Activated CD4-positive, CD25-positive, alpha-beta regulatory T cell treated with anti-CD3 and anti-CD28 coated beads, Interleukin-2, amount 50 U/mL, for 16 hours (primary cell): ENCODE results near the gene TMEM9.

Experiments used
- DNase-seq: peaks from one replicate; pipeline ENCODE4 v3.0.0-alpha.2; 2020; ENCODE audit warnings: low read depth, low spot score

Gene TMEM9

DNA sequence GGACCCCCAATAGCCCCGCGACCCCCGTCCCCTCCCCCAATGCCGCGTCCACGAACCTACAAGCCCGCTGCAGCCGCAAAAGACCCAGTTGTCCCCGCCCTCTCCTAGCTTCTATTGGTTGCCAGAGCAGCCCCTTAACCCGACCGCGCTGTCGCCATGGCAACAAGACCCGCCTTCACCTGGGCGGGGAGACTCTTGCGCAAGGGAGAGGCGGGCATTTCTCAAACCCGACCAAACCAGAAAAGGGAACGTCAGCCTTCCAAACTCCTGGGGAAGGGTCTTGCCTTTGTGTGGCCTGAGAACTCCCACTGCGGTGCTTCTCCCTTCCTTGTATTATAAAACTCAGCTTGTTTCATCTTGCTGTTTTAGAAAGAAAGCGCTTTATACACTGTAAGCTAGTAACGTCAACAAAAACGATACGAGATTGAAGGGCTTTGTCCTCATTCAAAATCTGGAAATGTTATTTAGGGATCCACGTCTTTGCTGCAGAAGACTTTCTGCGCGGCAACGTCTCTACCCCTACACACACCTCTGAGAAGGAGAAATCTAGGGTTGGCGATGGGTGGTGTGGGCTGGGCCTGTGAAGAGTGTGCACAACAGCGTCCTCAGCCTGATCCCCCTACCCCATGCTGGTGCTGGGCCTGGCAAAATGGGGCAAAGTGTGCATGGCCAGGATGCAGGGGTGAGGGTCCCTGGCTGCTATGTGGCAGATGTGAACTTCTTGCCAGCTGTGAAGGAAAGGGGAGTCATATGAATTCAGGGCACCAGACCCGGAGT, at the start of gene TMEM9:
TMEM9 (minus strand) TSS at position 86 of the 777 bp plus-strand sequence. CDS start 551 bp downstream, outside the sequence.
- DNase-seq = peak; percentile 94

DNA sequence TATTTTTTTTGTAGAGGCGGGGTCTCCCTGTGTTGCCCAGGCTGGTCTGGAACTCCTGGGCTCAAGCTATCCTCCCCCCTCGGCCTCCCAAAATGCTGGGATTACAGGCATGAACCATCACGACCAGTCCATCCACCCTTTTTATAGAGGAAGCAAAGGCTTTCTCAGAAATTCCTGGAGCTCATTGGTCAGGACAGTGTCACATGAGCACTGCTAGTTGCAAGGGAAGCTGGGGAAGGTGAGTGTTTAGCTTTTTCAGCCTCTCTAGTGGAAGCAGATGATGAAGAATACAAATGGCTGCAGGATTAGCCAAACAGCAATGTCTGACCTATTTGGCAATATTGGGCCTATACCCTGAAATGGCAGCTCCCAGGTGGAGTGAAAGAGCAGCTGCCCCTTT, 44.3 kb upstream of the TMEM9 start:
- no peak for DNase-seq

DNA sequence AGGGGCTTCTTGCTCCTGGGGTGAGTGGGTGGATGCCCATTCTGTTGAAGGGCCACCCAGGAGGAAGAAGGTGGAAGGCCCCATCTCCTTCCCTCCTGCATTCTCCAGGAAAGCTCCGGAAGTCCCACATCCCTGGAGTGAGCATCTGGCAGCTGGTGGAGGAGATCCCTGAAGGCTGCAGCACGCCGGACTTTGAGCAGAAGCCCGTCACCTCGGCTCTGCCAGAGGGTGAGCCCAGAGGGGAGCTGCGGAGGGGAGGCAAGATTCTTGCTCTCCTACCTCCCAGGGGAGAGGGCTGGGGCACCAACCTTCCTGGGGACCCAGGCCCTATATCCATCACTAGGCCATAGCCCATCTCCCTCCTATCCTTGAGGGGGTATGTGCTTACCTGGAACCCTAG, 39.8 kb upstream of the TMEM9 start:
- no peak for DNase-seq

DNA sequence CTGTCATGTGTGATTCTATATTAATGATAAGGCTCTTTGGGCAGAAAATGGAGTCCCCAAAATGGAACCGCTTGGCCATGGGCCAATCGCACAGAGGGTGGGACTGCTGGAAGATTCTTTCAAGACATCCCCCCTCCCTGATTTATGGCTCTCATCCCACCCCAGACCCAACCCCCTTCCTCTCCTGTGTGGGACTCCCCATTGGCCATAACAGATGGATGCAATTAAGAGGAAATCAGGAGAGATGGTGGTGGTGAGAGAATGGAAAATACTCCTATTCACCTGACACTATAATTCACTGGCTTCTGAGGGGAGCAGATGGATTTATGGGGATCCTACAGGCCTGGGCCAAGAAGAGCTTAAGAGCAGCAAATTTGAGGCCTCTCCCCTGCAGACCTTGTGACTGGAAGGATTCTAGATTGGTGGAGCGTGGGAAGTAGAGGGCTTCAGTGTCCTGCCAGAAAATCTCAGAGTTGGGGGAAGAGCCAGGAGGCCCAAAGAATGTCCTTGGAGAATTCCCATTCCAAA, 38.1 kb upstream of the TMEM9 start:
- DNase-seq = no peak

DNA sequence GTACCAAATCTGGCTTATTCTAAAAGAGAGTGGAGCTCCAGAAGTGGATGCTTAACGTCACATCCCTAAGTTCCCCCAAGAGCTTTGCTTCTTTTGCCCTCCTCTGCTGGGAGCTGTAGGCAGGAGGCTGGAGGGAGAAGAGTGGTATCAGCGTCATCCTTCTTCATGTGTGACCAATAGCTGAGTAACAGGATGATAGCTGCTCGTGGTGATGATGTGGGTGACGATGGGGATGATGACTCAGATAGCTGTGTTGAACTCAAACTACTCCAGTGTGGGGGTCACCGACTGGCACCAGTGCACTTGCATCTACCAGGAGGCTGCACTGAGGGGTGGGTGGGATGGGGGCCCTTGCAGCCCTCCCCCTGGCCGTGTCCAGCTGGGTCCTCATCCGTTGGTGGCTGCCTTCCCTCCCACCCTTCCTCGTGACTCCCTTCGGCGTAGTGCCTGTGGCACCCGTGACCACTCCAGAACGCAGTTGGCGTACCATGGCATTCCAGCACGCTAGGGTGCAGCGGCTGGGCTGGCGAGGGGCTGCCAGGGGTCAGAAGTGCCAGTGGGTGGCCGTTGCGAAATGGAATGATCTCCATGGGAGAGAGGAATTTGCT, 37.5 kb upstream of the TMEM9 start:
- DNase-seq = no peak

DNA sequence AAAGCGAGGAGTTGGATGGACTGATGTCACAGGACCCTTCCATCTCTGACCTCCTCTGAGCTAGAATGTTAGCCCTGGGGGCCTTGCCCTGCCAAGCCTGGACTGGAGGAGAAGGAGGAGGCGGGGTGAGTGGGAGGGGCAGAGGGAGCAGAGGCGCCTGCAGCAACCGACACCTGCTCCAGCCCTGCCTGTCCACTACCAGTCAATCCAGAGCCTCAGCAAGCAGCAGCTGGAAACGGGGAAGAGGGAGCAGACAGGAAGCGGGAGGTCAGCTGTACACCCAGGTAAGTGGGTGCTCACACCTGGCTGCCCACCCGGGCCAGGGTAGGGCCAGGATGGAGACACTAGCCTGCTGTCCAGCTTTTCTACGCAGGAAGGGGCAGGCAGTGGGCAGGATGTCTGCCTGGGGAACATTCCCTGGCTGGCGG, 36.4 kb upstream of the TMEM9 start, which contains the start of gene IGFN1:
IGFN1 (plus strand) TSS at position 201 of the 428 bp plus-strand sequence. CDS start 2,470 bp downstream, outside the sequence.
- DNase-seq = no peak

DNA sequence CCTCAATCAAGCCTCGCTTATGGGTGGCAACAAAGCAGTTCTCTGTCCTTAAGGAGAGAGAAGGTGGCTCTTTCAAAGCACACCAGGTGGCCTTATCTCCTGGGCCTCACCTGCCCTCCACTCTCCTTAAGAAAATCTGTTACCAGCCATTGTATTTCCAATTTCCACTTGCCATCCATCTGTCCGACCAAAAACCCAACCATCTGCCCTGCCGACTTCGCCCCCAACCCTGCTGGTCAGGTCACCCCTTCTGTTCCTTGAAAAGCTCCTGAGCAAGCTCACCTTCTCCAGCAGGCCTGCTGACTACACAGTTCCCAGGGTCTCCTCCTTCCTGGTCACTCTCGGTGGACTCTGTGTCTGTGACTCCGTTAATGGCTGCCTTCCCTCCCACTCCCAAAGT, 35.7 kb upstream of the TMEM9 start:
- DNase-seq = no peak

DNA sequence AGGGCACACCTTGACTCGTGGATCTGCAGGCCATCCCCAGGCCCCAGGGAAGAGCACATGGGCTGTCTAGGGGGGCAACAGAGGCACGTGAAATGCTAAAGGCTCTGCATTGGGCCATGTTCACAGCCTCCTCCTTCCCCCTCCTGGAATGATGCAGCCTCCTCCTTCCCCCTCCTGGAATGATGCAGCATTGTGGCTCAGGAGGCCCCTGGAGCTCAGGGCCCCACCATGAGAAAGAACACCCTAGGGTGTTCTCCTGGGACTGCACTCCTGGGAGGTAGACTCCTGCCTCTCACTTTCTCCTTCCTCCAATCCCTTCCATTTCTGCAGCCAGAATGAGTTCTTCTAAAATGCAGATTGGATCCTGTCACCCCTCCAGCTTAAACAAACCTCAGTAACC, 34.8 kb upstream of the TMEM9 start:
- no peak for DNase-seq

DNA sequence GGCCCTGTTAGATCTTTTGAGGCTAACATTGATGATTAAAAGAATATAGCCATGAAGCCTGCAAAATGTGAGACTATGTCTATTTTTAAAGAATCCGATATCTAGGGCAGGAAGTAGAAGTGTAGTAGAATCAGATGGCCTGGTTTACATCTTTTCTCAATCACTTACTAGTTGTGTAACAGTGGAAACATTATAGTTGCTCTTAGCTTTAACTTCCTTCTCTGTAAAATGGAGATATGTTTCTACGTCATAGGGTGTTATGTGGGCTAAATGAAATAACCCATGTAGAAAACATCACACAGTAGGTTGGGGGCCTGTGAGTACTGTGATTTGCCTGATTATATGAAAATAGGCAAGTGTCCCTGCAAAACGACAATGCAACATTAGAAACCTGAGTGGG, 31.9 kb upstream of the TMEM9 start:
- DNase-seq = no peak

DNA sequence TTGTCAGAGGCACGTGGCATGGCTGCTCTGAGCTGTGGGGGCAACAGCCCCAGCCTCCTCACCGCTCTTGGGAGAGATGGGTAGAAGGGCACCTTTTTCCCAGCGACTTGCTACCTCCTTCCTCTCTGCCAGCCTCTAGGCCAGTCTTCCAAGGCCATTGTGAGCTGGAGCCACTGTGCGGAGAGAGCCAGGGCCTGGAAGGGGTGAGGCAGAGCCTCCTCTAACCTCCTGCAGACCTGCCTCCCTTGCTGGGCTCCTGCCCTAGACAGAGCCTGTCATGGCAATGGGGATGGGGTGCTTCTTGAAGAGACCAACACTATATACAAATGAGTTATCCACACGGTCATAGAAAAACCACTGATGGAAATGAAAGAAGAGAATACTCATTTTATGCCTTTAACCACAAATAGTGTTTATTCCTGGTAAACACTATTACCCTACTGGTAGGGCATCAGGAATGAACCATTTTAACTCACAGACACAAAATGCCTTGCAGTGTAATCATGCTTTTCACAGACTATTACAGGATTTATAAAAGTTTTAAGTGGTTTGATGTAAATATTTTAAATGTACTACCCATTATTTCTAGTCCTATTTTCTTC, 31.4 kb upstream of the TMEM9 start:
- DNase-seq = no peak

DNA sequence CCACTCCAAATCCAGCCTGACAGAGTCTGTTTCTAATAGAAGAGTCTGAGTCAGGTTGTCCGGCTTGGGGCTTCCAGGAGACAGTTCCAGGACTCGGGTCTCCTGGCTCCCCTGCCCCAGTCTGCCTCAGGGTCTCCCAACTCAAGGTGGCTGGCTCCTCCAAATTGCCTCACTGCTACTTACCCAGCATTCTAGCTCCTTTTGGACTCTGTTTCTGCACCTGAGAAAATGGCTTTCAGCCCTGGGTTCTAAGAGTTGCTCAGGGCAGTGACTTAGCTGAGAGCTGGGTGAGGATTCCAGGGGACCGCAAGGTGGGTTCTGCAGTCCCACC, 30.8 kb upstream of the TMEM9 start:
- DNase-seq = no peak

DNA sequence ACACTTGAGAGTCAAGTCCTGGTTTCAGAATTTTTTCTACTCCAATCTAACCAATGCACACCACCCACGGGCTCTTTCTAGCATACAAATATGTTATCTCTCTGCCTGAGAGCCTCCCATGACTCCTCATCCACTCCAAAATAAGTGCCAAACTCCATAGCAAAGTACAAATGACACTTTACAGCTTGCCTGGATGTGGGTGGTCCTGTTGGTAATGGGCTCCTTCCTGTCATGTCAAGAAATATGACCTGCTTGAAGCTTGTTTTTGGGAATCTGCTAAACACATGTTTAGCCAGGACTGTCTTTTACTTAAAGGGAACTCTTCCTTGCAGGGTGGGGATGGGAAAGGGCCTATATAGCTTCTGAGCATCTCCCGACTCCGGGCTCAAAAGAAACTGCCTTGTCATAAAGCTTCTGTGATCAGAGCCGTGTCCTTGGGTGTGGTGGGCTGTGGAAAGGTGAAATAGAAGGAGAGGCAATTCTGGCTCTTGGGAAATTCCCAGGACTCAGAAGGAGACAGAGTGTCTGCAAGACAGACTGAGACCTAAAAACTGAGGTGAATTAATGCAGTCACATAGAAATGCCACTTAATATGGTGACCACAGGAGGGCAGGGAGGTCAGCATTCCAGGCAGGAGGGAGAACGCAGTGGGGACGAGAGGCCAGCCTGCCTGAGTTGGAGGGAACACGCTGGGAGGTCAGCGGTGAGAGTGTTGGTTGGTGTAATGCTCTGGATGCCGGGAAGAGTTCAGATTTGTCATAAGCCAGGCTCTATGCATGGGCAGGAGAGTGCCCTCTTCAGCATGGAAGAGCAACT, 30.2 kb upstream of the TMEM9 start:
- DNase-seq = no peak

DNA sequence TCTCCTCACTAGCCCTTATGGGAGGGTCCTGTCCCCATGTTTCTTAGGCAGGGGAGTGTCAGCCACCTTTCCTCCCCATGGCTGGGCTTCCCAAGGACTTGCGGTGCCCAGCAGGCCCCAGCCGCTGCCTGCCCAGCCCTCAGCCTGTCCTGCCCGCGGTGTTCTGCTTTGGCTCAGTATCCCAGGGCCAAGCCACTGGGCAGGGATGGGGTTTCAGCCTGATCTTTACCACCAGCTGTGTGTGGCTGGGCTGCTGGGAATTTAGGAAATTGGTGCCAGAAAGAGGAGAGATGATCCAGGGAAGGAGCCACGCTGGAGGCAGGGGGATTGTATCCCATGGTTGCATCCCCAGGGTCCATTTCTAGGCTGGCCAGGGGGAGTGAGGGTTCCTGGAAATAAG, 29.5 kb upstream of the TMEM9 start:
- no peak for DNase-seq

DNA sequence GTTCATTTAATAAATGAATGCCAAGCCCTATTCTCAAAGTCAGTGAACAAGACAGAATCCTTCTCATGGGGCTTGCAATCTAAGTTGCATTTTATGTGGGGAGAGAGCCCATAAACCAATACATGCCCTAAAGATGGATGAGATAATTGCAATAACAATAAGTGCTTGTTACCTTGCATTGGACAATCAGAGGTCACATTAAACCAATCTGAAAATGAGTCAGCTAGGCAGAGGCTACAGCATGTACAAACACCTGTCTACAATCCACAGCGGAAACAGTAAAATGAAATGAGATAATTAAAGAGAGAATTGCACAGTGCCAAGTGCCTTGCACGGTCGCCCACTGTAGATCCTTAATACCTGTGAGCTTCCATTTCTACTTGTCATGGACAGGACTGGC, 28.9 kb upstream of the TMEM9 start:
- no peak for DNase-seq

DNA sequence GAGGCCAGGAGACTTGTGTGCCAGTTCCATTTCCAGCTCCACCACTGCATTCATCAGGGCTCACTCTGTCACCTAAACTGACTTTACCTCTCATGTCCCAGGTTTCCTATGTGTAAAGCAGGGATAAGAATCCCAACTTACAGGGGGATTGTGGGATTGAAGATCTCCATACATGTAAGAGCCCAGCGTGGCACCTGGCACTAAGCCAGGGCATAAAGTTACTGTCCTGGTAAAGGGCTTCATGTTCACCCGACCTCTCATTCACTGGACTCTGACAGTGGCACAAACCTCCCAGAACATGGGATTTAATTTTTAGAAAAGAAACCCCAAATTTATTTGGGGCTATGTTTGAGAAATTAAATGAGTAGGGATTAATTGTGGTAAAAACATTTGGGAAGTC, 27.5 kb upstream of the TMEM9 start:
- no peak for DNase-seq

DNA sequence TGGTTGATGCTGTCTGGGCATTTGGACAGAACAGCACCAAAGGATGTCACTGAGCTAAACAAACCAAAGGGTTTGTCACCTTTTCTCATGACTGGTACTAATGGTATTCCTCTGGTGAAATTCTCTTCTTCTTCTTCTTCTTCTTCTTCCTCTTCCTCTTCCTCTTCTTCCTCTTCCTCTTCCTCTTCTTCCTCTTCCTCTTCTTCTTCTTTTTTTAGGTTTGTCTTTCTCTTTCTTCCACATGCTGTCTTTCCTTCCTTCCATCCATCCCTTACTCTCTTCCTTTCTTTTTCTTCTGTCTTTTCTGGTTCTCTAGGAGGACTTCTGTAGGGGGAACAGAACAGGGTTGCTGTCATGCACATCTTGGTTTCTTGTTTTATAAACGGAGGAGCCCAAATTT, 27.0 kb upstream of the TMEM9 start:
- DNase-seq = no peak

DNA sequence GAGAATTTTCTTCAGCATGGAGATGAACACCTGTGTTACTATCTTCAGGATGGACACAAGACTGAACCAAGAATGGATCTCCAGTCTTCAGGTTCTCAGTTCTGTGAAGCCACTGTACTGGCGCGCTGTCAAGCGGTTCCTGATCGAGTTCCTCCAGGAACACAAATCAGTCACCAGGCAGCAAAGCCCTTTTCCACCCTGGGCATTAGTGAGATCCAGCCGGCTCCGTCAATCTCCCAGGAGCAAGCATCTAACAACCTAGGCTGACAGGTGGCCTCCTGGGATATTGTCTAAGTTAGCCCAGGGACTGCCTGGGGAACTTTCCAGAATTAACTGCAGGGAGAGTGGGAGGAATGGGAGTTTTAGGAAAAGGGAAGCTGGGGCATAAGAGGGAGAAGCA, 26.6 kb upstream of the TMEM9 start:
- no peak for DNase-seq

DNA sequence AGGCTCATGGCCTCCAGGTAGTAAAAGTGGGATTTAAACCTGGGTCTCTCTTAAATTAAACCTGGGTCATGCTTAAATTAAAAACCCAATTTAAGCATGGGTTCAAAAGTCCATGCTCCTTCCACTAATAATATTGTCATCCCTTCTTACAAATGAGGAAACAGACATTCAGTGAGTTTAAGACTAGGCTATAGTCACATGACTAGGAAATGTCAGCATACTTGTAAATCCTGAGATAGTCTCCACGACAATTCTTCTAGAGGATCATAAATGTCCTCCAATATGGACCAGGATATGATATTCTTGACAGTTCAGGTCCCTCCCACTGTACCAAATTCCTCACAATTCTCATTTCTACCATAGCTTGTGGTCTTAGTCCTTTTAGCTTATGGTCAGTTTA, 25.9 kb upstream of the TMEM9 start:
- DNase-seq = no peak

DNA sequence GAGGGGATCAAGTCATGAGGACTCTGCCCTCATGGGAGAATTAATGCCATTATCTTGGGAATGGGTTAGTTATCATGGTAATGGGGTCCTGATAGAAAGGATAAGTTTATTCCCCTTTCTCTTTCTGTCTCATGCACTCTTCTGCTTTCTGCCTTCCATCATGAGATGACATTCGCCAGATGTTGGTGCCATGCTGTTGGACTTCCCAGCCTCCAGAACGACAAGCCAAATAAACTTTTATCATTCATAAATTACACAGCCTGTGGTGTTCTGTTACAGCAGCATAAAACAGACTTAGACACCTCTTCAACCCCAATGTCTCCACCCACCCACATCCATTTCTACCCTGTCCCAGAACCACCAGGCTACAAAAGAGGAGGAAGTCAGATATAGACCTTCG, 24.4 kb upstream of the TMEM9 start:
- DNase-seq = no peak

DNA sequence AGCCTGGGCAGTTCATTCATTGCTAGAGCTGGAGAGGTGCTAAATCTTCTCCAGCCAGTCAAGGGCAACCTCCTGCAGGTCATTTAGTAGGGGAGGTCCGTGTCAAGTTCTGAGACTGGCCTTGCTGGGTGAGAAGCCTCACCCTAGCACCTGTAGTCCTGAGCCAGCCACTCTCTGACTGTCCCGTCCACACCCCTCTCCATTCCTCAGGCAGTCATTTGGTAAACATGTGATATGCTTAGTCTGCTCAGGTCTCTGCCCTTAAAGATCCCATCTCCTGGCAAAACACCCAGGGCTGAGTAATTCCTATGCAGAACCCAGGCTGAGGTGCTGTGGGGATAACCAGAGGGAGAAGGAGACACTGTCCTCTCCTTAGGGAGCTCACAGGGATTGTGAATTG, 22.7 kb upstream of the TMEM9 start:
- DNase-seq = no peak

DNA sequence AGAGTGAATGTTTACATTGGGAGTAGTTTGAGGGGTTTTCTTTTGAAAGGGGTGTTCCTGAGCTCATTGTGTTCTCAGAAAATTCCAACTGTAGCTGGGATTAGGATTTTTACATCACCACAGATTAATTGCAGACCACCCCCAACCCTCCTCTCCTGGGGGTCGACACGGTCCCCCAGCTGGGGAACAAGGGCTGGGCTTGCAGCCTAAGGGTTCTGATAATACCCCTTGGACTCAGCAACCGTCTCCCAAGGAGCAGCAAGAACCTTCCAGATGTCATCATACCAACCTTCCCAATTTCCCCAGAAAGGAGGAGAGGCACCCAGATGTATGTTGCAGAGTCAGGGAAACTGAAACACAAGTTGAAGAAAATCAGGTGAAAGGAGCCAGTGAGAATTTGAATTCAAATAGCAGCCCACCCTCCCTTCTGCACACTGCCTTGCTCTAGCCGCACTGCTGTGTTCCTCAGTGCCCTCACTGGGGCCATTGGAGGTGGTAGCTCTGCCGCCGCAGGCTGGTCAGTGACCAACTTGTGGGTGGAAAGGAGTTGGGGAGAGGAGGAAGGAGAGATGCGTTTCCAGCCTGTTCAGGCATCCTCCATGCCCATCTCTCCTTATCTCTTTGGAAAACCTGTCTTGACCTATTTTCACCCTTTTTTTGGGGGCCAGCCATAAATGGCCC, 21.7 kb upstream of the TMEM9 start:
- DNase-seq = no peak
